GM12875 (cell line): ENCODE measurements around the gene DLX5.

Experiments
- H3K4me3 ChIP-seq: one replicate; pipeline ENCODE4 v1.5.1; 2011; ENCODE audit warnings: low read depth, low read length, control low read depth
- CTCF ChIP-seq: IDR thresholded peaks from 2 replicates; pipeline ENCODE4 v1.5.1; 2011; ENCODE audit warnings: low read depth, mild to moderate bottlenecking, control low read depth, inconsistent platforms, low read length, moderate library complexity, borderline replicate concordance; ENCODE audit not compliant: insufficient read depth

DLX5 gene

GRCh38 chr7:97006816-97007582, 17.6 kb downstream of the DLX5 start:
- H3K4me3 ChIP-seq: no peak overlapping the region
- TF ChIP-seq CTCF: no peak

DNA sequence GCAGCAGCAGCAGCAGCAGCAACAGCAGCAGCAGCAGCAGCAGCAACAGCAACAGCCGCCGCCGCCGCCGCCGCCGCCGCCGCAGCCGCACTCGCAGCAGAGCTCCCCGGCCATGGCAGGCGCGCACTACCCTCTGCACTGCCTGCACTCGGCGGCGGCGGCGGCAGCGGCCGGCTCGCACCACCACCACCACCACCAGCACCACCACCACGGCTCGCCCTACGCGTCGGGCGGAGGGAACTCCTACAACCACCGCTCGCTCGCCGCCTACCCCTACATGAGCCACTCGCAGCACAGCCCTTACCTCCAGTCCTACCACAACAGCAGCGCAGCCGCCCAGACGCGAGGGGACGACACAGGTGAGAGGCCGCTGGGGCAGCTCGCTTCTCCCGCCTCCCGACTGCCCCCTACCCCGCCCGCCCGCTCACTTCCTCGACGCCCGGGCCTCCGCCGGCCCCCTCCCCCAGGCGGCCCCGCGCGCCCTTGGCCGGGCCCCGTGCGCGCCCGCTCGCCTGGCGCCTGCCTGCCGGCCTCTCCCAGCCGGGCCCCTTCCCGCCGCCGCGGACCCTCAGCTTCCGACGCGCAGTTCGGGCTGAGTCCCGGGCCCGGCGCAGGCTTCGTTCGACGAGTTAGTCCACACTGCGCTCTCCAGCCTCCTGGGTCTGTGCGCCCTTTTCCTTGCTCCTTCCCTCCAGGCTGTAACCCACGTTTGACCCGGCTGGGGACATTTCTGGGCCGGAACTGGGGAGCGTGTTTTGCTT, 18.4 kb downstream of the DLX5 start:
- TF ChIP-seq CTCF: no peak
- H3K4me3 ChIP-seq: no peak overlapping the region

DNA sequence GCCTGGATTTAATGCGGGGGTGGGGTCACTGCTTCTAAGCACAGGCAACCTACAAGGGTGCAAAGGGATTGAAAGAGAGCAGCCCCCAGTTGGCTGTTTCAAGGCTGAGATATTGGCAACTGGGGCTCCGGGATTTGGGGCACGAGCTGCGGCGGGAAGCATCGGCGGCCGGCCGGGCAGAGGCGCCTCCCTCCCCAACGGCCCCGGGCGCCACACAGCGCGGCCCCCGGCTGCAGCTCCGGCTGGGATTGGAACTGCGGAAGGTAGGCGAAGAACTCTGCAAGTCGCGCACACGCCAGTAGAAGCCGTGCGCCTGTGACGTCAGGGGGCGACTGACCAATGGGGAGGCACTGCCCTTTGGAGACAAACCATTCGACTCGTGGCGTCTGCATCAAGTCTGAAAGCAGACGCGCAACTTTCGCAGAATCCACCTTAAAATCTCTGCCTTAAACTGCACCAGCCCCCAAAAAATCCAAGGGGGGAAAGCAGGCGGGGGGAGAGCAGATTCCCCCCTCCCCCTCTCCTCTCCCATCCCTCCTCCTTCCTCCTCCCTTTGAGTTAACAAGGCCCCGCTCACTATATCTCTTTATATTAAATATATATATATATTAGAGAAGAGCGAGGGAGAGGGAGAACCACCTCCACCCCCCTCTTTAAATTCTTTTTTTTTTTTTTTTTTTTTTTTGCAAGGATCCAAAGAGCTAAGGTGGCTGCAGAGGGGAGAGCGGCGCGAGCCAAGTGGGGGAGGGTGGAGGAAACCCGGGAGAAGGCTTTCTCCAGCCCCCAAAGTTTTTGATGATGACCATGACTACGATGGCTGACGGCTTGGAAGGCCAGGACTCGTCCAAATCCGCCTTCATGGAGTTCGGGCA, 19.2 kb downstream of the DLX5 start, which contains the start of gene DLX6:
TSS of gene DLX6 (plus strand) at position 371 of the 872 bp plus-strand sequence. CDS start at position 796, 425 bp downstream.
- no peak for TF ChIP-seq CTCF
- H3K4me3 ChIP-seq: no peak within 1 kb of the TSS

DNA sequence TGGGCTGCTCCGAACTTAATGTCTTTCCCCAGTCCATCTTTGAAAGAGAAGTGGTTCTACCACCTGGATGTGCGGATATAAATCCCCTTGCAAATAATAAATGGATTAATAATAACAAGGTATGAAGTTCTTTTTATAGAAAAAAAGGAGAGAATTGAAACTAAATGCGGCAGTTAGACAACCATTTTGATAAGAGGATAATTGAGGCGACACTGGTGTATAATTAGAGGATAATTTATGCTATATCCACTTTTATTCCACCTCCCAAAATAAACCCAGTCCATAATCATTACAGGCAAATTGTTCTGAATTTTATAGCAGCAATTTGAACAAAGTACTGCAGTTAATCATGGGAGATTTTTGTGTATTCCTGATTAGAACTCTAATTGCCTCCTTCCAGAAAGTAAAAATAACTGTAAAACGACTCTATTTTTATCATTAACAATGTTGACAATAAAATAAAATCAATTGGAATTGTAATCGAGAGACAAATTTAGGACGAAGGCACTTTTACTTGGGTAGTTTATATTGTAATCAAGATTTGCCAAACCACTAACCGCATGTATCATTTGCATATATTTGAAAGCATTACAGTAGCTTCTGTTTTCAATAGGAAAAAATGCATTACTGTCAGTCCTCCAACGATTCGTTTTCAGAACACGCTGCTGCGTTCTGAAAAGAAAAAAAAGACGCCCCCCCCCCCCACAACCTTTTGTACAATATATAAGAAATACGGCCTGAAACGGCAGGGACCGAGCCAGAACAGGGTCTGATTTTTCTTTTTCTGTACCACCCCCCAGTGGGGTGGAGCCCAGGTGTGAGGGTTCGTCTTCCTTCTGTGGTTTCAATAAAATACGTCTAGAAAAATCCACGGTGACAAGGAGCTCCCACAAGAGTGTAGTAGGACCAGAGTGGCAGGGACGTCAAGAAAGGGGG, 20.1 kb downstream of the DLX5 start:
- no peak overlapping the region for H3K4me3 ChIP-seq
- no peak for TF ChIP-seq CTCF

DNA sequence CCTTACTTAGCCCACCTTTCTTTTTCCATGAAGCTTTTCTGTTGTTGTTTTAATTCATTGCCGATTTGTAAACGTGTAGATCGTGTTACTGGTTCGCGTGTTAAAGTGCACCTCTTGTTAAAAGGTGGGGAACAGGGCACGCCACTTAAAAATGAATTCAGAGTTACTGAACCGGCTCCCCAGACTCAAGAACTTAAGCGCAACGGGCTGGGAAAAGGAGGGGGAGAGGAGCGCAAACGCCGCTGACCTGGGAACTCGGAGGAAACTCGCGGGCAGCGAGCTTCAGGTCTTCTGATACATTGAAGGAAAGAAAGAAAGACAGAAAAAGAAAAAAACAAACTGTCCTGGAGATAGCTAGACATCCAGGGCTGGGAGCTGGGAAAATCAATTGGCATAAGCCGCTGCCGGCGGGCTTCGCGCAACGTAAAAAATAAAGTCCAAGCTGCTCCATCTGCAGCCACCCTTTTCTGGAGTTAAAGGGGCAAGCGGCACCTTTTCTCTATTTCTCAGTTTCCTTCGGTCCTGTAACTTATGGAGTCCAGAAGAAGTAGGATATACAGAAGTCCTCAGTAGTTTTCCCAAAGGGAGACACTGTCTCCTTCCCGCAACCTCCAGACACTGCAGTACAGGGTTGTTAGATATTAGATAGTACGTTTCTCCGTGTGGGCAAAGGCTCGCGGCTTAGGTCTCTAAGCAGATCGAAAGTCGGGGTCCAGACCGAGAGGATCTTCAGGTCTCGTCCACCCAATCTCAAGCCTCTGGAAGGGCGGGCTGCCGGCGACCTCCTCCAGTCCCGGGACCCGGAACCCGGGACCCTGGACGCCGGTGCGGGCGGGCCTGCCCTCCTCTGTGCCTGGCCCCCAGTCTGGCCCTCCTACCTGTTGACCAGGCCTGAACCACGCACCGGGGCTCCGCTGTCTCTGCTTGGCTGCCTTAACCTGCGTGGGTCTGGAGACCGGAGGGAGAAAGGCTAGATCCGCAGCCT, 21.1 kb downstream of the DLX5 start:
- TF ChIP-seq CTCF: no peak

More for the DNA sequence above, 21.1 kb downstream of the DLX5 start:
- H3K4me3 ChIP-seq: no peak overlapping the region
